Measurements from ENCODE around the gene STPG3.

STPG3 gene

DNA sequence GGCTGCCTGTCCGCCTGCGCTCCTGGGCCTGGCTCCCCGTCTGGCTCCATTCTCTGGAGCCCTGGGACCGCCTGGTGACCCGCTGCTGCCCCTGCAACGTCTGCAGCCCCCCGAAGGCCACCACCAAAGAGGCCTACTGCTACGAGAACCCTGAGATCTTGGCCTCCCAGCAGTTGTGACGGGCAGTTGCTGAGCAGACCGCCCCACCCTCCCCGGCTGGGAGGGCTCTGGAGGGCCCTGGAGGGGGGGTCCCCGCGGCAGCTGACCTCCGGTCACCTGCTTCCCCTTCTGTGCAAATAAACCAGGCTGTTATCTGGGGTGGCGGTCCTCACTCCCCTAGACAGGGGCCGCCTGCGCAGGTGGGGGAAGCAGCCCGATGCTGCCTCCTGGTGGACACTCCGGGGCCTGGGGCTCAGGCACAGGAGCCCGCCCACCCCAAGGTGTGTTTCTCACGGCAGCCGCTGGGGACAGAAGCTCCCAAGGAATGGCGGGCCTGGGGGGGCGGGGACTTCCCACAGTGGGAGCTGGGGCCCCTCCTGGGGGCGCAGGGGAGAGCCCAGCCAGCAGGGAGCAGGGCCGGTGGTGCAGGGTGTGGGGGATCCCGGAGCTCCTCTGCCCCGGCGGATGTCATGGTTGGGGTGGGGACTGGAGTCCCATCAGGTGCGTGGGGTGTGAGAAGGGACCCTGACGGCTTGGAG lies 14.7 kb upstream of the STPG3 start:
- TF ChIP-seq, protein P1, sequence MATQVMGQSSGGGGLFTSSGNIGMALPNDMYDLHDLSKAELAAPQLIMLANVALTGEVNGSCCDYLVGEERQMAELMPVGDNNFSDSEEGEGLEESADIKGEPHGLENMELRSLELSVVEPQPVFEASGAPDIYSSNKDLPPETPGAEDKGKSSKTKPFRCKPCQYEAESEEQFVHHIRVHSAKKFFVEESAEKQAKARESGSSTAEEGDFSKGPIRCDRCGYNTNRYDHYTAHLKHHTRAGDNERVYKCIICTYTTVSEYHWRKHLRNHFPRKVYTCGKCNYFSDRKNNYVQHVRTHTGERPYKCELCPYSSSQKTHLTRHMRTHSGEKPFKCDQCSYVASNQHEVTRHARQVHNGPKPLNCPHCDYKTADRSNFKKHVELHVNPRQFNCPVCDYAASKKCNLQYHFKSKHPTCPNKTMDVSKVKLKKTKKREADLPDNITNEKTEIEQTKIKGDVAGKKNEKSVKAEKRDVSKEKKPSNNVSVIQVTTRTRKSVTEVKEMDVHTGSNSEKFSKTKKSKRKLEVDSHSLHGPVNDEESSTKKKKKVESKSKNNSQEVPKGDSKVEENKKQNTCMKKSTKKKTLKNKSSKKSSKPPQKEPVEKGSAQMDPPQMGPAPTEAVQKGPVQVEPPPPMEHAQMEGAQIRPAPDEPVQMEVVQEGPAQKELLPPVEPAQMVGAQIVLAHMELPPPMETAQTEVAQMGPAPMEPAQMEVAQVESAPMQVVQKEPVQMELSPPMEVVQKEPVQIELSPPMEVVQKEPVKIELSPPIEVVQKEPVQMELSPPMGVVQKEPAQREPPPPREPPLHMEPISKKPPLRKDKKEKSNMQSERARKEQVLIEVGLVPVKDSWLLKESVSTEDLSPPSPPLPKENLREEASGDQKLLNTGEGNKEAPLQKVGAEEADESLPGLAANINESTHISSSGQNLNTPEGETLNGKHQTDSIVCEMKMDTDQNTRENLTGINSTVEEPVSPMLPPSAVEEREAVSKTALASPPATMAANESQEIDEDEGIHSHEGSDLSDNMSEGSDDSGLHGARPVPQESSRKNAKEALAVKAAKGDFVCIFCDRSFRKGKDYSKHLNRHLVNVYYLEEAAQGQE (IDR thresholded peaks at IDR 0.05; ENCODE audit: insufficient read depth in 1 of 2, low read depth in 2 of 2, low read length in 2 of 2): no peak
- no peak for TF ChIP-seq POLR2AphosphoS5 (IDR thresholded peaks at IDR 0.05; ENCODE audit: low read depth, low read length)
- no peak for TF ChIP-seq TAF1 (IDR thresholded peaks at IDR 0.05; ENCODE audit: borderline replicate concordance, insufficient read depth, low read length)
- no peak for TF ChIP-seq FOXP2 (optimal IDR thresholded peaks at IDR 0.05; ENCODE audit: borderline replicate concordance, extremely low read depth, extremely low read length, insufficient read depth)
- no peak for TF ChIP-seq SIN3A (IDR thresholded peaks at IDR 0.05; ENCODE audit: borderline replicate concordance, insufficient read depth, low read length)

DNA sequence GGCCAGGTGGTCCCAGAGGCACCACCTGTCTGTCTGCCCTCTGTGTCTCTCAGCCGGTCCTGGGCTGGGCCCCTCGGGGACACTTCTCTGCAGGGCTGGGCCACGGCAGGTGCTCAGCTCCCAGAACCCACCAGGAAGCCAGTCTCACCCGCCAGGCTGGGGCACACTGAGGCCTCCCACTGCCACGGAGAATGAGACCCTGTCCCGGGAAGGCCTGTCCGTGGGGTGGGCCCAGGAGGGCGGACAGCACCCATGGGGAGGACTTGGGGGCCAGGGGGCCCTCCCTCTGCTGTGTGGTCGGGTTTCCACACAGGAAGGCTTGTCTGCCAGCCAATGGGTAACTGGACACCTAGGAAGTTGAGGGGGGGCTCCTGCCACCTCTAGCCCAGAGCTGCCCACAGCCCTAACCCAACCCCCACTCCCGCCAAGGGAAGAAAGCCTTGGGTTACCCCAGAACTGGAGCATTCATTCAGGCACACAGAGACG lies 14.1 kb upstream of the STPG3 start:
- TF ChIP-seq SIN3A (IDR thresholded peaks at IDR 0.05; ENCODE audit: borderline replicate concordance, insufficient read depth, low read length): no peak
- no peak for TF ChIP-seq POLR2AphosphoS5 (IDR thresholded peaks at IDR 0.05; ENCODE audit: low read depth, low read length)
- TF ChIP-seq, protein P1 (IDR thresholded peaks at IDR 0.05; ENCODE audit: insufficient read depth in 1 of 2, low read depth in 2 of 2, low read length in 2 of 2): no peak
- TF ChIP-seq TAF1 (IDR thresholded peaks at IDR 0.05; ENCODE audit: borderline replicate concordance, insufficient read depth, low read length): no peak
- no peak for TF ChIP-seq FOXP2 (optimal IDR thresholded peaks at IDR 0.05; ENCODE audit: borderline replicate concordance, extremely low read depth, extremely low read length, insufficient read depth)

DNA sequence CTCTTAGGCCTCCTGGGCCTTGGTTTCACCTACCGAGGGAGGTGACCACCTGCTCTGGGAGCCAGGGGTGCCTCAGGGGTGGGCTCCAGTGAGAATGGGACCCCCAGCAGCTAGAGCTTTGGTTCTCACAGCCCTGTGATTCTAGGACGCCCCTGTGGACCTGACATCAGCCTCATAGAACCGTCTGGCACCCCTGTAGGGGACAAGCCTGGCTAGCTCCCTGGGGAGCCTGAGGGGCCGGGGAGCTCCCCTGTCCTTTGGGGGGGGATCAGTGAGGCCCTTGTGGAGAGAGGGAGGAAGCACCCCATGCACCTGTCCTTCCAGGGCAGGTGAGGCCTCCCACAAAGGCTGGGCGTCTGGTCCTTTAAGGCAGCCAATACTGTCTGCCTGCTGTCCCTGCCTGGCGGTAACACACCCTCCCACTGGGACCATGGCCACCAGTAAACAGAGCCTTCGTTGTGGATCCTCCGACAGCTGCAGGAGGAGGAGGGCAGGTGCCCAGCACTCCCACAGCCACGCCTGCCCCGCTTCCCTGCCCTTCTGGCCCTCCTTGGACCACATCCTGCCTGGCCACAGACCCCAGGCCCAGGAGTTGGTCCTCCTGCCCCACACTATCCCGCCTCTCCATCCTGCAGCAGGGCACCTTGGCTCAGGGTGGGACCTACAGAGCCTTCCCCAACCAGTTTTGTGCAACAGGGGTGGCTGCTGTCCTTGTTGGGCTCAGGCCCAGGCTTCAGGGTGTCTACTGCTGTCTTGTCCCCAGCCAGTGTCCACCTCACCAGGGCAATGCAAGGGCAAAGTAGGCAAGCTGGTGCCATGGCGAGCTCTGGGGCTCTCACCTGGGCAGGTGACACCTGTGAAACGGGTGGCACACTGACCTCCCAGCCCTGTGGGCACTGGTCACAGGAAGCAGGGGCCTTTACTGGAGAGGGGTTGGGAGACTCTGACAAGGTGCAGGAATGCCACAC lies 13.0 kb upstream of the STPG3 start:
- TF ChIP-seq SIN3A (IDR thresholded peaks at IDR 0.05; ENCODE audit: borderline replicate concordance, insufficient read depth, low read length) (no peak), TAF1 (IDR thresholded peaks at IDR 0.05; ENCODE audit: borderline replicate concordance, insufficient read depth, low read length) (no peak), POLR2AphosphoS5 (IDR thresholded peaks at IDR 0.05; ENCODE audit: low read depth, low read length) (no peak), FOXP2 (optimal IDR thresholded peaks at IDR 0.05; ENCODE audit: borderline replicate concordance, extremely low read depth, extremely low read length, insufficient read depth) (no peak)
- TF ChIP-seq, protein P1 (IDR thresholded peaks at IDR 0.05; ENCODE audit: insufficient read depth in 1 of 2, low read depth in 2 of 2, low read length in 2 of 2): no peak

DNA sequence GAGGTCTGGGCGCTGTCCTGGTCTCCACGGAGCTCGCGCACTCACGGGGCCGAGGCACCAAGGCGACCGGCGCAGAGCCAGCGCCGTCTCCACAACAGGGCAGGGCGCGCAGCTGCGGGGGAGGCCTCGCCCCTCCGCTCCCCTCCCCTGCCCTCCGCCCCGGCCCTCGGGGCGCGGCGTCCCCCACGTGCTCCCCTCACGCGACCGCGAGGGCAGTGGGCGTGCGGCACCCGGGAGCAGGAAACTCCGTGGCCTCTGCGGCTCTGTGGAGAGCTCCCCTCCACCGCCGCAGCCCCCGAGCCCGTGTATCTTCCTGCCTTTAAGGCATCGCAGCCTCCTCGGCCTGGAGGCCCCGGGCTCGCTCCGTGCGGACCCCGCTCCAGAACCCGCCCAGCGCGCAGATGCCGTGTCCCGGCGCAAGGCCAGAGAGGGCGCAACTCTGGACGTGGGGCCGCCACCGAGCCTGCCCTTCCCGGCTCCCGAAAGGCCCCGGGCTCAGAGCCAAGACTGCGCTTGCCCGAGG lies 10.7 kb upstream of the STPG3 start:
- no peak for TF ChIP-seq FOXP2 (optimal IDR thresholded peaks at IDR 0.05; ENCODE audit: borderline replicate concordance, extremely low read depth, extremely low read length, insufficient read depth)
- 0 out of 2 replicates have a peak, but pooled peaks have one; percentile 31 for TF ChIP-seq TAF1 (IDR thresholded peaks at IDR 0.05; ENCODE audit: borderline replicate concordance, insufficient read depth, low read length)
- no peak for TF ChIP-seq SIN3A (IDR thresholded peaks at IDR 0.05; ENCODE audit: borderline replicate concordance, insufficient read depth, low read length)
- TF ChIP-seq, protein P1 (IDR thresholded peaks at IDR 0.05; ENCODE audit: insufficient read depth in 1 of 2, low read depth in 2 of 2, low read length in 2 of 2): no peak

Data from PFSK-1 (cell line).